Activated naive CD8-positive, alpha-beta T cell treated with anti-CD3 and anti-CD28 coated beads for 36 hours (primary cell): Measurements from ENCODE around the gene UPK1A. TPM values are rescaled to one million over a fixed set of nuclear protein-coding genes. Genes with fewer than 3 reads are reported as not detected.

Experiments used
- DNase-seq: peaks from one replicate; pipeline ENCODE4 v3.0.0; 2021
- H3K27ac Mint-ChIP-seq: one replicate; pipeline ENCODE4 v1.8.0; 2022; ENCODE audit warnings: mild to moderate bottlenecking, moderate library complexity, mixed read lengths
- H3K27me3 Mint-ChIP-seq: one replicate; pipeline ENCODE4 v1.8.0; 2022; ENCODE audit warnings: mild to moderate bottlenecking, mixed read lengths
- H3K36me3 Mint-ChIP-seq: one replicate; pipeline ENCODE4 v1.8.0; 2021; ENCODE audit warnings: mild to moderate bottlenecking, mixed read lengths
- H3K4me1 Mint-ChIP-seq: one replicate; pipeline ENCODE4 v1.8.0; 2021; ENCODE audit warnings: mixed read lengths
- H3K4me3 Mint-ChIP-seq: one replicate; pipeline ENCODE4 v1.8.0; 2022; ENCODE audit warnings: mild to moderate bottlenecking, moderate library complexity, mixed read lengths
- H3K9me3 Mint-ChIP-seq: one replicate; pipeline ENCODE4 v1.8.0; 2022; ENCODE audit warnings: mixed read lengths
- total RNA-seq, 2 experiments: library from RNA; stranded (reverse); gene quantifications; one replicate each; pipeline ENCODE4 v1.2.3, GENCODE V29; 2021

The UPK1A gene
- total RNA-seq, 2 experiments from 2014 or later, result 1.6 to 1.8 TPM

DNA sequence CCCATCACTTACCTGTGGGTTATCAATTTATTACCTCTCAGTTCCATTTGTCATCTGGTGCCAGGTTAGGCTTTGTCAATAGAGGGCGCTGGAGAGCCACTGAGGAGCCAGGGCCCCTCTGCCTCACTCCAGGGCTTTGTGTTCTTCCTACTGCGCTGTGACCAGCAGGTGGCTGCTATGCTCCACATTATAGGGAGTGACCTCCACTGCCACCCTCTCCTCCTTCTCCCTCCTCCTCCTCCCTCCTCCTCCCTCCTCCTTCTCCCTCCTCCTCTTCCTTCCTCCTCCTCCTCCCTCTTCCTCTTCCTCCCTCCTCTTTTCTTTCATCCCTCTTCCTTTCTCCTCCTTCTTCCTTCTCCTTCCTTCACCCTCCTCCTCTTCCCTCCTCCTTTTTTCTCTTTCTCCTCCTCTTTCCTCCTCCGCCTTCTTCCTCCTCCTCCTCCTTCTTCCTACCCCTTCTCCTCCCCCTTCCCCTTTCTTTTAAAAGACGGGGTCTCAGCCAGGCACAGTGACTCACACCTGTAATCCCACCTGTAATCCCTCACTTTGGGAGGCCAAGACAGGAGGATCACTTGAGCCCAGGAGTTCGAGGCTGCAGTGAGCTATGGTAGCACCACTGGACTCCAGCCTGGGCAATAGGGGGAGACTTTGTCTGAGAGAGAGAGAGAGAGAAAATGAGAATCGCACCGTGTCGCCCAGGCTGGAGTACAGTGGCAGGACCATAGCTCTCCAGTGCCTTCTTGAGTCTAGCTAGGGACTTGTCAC lies 27.7 kb downstream of the UPK1A start:
- Mint-ChIP-seq H3K4me1 (peaks cover 19% of the 10 kb centered on the region), H3K4me3 (no peak overlapping the region), H3K36me3 (no peaks in the 10 kb centered on the region), H3K27ac (peak overlapping the region; percentile 29), H3K9me3 (peaks cover 4% of the 10 kb centered on the region), H3K27me3 (no peaks in the 10 kb centered on the region)
- peak; percentile 88 for DNase-seq

DNA sequence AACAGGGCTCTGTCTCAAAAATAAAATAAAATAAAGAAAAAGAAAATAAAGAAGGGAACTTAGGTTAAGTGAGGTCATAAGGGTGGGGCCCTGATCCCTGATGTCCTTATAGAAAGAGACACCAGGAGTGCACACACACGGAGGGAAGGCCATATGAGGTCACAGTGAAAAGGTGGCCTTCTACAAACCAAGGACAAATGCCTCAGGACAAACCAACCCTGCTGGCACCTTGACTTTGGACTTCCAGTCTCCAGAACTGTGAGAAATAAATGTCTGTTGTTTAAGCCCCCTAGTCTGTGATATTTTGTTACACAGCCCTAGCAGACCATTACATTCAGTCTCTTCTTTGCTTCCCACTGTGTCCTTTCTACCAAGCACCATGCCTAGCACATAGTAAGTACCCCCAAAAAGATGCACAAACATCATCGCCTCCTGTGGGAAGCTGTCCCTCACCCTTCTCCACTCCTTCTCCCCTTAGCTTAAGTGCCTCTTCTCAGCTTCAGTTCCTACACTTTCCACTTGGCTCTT lies 29.6 kb downstream of the UPK1A start:
- Mint-ChIP-seq H3K4me3 (no peak overlapping the region), H3K4me1 (peaks cover 25% of the 10 kb centered on the region), H3K36me3 (no peaks in the 10 kb centered on the region), H3K9me3 (peaks cover 4% of the 10 kb centered on the region), H3K27me3 (no peaks in the 10 kb centered on the region), H3K27ac (no peak overlapping the region)
- DNase-seq, result no peak

GRCh38 chr19:35696835-35697234 lies 30.5 kb downstream of the UPK1A start:
- no peaks in the 10 kb centered on the region for H3K27me3 Mint-ChIP-seq
- no peak for DNase-seq
- no peak overlapping the region for H3K4me3 Mint-ChIP-seq
- H3K9me3 Mint-ChIP-seq, result peaks cover 4% of the 10 kb centered on the region
- H3K27ac Mint-ChIP-seq, result no peak overlapping the region
- peaks cover 25% of the 10 kb centered on the region for H3K4me1 Mint-ChIP-seq
- no peaks in the 10 kb centered on the region for H3K36me3 Mint-ChIP-seq

DNA sequence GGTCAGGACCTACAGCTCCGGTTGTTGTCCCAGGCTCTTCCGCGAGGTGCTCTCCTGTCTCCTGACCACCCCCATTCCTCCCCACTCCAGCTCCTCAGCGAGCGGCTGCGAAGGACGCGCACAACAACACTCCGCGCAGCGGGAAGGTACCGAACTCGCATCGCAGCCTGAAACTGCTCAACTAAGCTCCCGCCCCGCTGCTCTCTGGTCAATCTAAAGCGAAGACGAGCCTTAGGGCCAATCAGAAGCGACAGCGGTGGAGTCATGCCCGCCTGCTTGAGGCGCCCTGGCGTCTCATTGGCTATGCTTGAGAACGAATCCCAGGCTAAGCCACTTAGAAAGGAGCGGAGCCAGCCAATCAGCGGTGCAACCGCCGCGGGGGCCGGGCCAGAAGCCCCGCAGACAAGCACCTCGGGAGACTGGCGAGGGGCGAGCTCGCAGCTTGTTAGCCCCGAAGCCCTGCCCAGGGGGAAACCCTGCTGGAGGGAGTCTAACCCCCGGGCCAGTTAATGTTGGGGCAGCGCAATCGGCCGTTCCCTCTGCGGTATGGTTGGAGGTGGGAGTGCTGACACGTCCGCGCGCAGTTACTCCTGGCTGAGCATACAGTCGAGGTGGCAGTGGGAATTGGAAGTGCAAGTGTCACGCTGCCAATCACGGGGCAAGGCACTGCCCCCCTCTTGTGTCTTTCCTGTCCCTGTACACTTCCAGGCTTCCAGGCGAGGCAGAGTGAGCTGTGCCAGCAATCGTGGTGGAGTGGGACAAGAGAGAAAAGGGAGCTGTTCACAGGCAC lies 36.1 kb downstream of the UPK1A start:
- DNase-seq, result peak; percentile 93
- H3K4me3 Mint-ChIP-seq, result peak overlapping the region; percentile 93
- peak overlapping the region; percentile 91 for H3K27ac Mint-ChIP-seq
- H3K9me3 Mint-ChIP-seq, result peaks cover 2% of the 10 kb centered on the region
- H3K27me3 Mint-ChIP-seq, result peaks cover 7% of the 10 kb centered on the region
- peaks cover 2% of the 10 kb centered on the region for H3K36me3 Mint-ChIP-seq
- peaks cover 9% of the 10 kb centered on the region for H3K4me1 Mint-ChIP-seq

- Mint-ChIP-seq H3K4me3 (no peak overlapping the region), H3K27ac (no peak overlapping the region), H3K4me1 (peaks cover 8% of the 10 kb centered on the region), H3K9me3 (peaks cover 2% of the 10 kb centered on the region), H3K27me3 (peaks cover 7% of the 10 kb centered on the region), H3K36me3 (peaks cover 2% of the 10 kb centered on the region)
- no peak for DNase-seq
These were observed 37.0 kb downstream of the UPK1A start for GRCh38 chr19:35703343-35703742.

GRCh38 chr19:35704218-35704617 lies 37.9 kb downstream of the UPK1A start, which contains the start of gene ZBTB32:
ZBTB32 (plus strand) TSS chr19:35704558; CDS start chr19:35714627, 10,069 bp downstream.
- H3K4me3 Mint-ChIP-seq, result no peak within 1 kb of the TSS
- H3K4me1 Mint-ChIP-seq, result peaks cover 11% of the 10 kb centered on the region
- H3K27me3 Mint-ChIP-seq, result peaks cover 7% of the 10 kb centered on the region
- H3K27ac Mint-ChIP-seq, result no peak within 1 kb of the TSS
- DNase-seq, result no peak
- peaks cover 2% of the 10 kb centered on the region for H3K9me3 Mint-ChIP-seq
- peaks cover 2% of the 10 kb centered on the region for H3K36me3 Mint-ChIP-seq

- DNase-seq, result no peak
- no peak overlapping the region for H3K27ac Mint-ChIP-seq
- peaks cover 25% of the 10 kb centered on the region for H3K4me1 Mint-ChIP-seq
- peaks cover 4% of the 10 kb centered on the region for H3K27me3 Mint-ChIP-seq
- H3K36me3 Mint-ChIP-seq, result peaks cover 5% of the 10 kb centered on the region
- H3K9me3 Mint-ChIP-seq, result peaks cover 2% of the 10 kb centered on the region
- H3K4me3 Mint-ChIP-seq, result no peak overlapping the region
These were observed 42.1 kb downstream of the UPK1A start for GRCh38 chr19:35708391-35708790.

DNA sequence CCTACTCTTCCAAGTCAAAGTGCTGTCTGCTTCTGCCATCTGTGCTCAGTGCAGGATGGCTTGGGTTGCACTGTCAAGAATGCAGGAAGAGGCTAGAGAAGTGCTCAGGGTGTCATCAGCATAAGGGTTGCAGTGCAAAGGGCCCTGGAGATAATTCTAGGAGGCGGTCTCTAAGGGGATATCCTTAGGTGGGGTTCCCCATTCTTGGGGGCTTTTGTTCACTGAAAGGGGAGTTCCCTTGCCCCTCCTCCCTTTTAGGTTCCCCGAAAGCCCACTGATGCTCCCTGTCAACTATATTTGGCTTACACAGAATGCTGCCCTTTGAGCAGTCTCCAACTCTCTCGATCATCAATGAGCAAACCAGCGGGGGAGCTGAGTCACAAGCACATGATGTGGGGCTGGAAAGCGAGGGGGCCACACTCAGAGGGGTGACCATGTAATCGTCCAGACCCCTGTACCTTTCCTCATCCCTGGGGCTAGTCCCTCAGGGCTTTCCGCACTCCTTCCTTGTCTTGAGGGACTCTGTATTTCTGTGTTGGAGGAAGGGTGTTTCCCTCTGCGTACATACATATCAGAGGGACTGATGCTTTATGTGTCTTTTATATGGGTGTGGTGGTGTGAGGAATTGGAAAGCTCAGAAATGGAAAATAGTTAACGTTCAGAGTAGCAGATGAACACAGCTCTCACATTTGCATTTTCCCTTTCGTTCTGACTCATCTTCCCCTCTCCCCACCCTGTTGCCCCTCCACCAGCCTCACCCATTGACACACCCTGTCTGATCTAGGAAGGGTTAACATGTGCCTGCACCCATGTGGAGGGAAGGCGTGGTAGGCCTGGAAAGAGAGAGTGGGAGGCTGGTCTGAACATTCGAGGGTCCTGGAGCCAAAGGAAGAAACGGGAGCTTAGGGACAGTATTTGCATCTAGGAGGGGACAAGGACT lies 44.7 kb downstream of the UPK1A start:
- Mint-ChIP-seq H3K27me3 (no peaks in the 10 kb centered on the region), H3K27ac (peak overlapping the region; percentile 98), H3K9me3 (peaks cover 2% of the 10 kb centered on the region), H3K36me3 (peaks cover 31% of the 10 kb centered on the region), H3K4me3 (peak overlapping the region; percentile 59), H3K4me1 (peaks cover 34% of the 10 kb centered on the region)
- DNase-seq, result peak; percentile 84

GRCh38 chr19:35712567-35713505 lies 46.5 kb downstream of the UPK1A start:
- peaks cover 38% of the 10 kb centered on the region for H3K4me1 Mint-ChIP-seq
- peak overlapping the region; percentile 98 for H3K27ac Mint-ChIP-seq

DNA sequence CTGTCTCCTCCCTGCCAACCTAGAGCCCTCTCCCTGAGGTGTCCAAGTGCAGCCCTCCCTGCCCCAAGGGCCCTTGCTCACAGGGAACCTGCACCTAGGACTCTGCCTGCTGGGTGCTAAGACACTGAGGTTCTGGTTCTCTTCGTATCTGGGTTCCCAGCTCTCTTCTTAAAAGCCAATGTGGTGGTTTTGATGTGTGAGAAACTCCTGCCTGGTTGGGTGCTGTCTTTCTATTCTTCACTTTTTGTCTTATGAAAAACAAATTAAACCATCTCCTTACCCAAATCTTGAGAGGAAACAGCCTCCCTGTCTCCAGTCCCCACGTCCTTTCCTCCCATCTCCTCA lies 47.2 kb downstream of the UPK1A start:
- Mint-ChIP-seq H3K36me3 (peaks cover 45% of the 10 kb centered on the region), H3K27ac (peak overlapping the region; percentile 98), H3K9me3 (peaks cover 2% of the 10 kb centered on the region), H3K4me3 (peak overlapping the region; percentile 93), H3K4me1 (peaks cover 40% of the 10 kb centered on the region), H3K27me3 (peaks cover 8% of the 10 kb centered on the region)
- no peak for DNase-seq

More at GRCh38 chr19:35712567-35713505, 46.5 kb downstream of the UPK1A start:
- peaks cover 43% of the 10 kb centered on the region for H3K36me3 Mint-ChIP-seq
- H3K4me3 Mint-ChIP-seq, result peak overlapping the region; percentile 93
- peak; percentile 88 for DNase-seq
- peaks cover 2% of the 10 kb centered on the region for H3K9me3 Mint-ChIP-seq
- peaks cover 4% of the 10 kb centered on the region for H3K27me3 Mint-ChIP-seq

GRCh38 chr19:35713904-35714495 lies 47.7 kb downstream of the UPK1A start:
- peaks cover 2% of the 10 kb centered on the region for H3K9me3 Mint-ChIP-seq
- peak overlapping the region; percentile 93 for H3K4me3 Mint-ChIP-seq
- H3K36me3 Mint-ChIP-seq, result peaks cover 49% of the 10 kb centered on the region
- H3K4me1 Mint-ChIP-seq, result peaks cover 41% of the 10 kb centered on the region
- DNase-seq, result no peak
- peaks cover 12% of the 10 kb centered on the region for H3K27me3 Mint-ChIP-seq
- peak overlapping the region; percentile 98 for H3K27ac Mint-ChIP-seq

GRCh38 chr19:35714601-35715354 lies 48.5 kb downstream of the UPK1A start:
- no peak for DNase-seq
- Mint-ChIP-seq H3K4me3 (peak overlapping the region; percentile 93), H3K27ac (peak overlapping the region; percentile 98), H3K4me1 (peaks cover 47% of the 10 kb centered on the region), H3K27me3 (peaks cover 16% of the 10 kb centered on the region), H3K9me3 (peaks cover 2% of the 10 kb centered on the region), H3K36me3 (peaks cover 56% of the 10 kb centered on the region)

DNA sequence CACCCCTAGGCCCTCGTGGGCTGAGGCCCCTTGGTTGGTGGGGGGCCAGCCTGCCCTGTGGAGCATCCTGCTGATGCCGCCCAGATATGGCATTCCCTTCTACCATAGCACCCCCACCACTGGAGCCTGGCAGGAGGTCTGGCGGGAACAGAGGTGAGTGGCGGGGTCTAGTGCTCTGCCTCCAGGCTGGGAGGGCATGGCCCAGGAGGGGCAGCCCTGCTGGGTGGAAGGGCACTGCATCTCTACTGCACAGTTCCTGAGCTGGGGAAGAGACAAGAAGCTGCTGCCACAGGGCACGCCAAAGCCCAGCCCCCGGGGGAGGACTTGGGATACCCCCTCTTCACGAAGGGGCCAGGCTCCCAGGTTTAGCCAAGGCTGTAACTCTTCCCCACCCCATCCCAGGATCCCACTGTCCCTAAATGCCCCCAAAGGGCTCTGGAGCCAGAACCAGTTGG lies 49.1 kb downstream of the UPK1A start:
- peaks cover 16% of the 10 kb centered on the region for H3K27me3 Mint-ChIP-seq
- peak overlapping the region; percentile 98 for H3K27ac Mint-ChIP-seq
- H3K4me1 Mint-ChIP-seq, result peaks cover 46% of the 10 kb centered on the region
- peaks cover 59% of the 10 kb centered on the region for H3K36me3 Mint-ChIP-seq
- H3K9me3 Mint-ChIP-seq, result peaks cover 2% of the 10 kb centered on the region
- DNase-seq, result no peak
- peak overlapping the region; percentile 93 for H3K4me3 Mint-ChIP-seq
